HepG2 (cell line): Measurements from ENCODE around the gene UGT1A8. TPM values are rescaled to one million over a fixed set of nuclear protein-coding genes. Genes with fewer than 3 reads are reported as not detected.

ENCODE experiments used
- ATAC-seq: fragments of 200-7000 bp; cut with Tn5 transposase; 3 replicates; pipeline ENCODE4 v1.9.1; 2020; ENCODE audit warnings: mild to moderate bottlenecking, moderate library complexity
- BruUV-seq: library from RNA; stranded (reverse); fragments of 400-500 nt; replicated peaks from 2 replicates; lab custom pipeline; 2021; lab: Mats Ljungman, UMichigan
- CTCF ChIA-PET: fragments of 300-600 bp; formaldehyde crosslinking; extraction: SDS; loops from one replicate; lab custom pipeline; 2021; ENCODE audit warnings: low total read pairs, inconsistent platforms, low intra/inter-chr PET ratio; lab: Yijun Ruan, JAX
- POLR2A ChIA-PET: fragments of 350-600 bp; sonication (Branson Sonifier 250); formaldehyde crosslinking; loops from one replicate; lab custom pipeline; 2020; ENCODE audit warnings: antibody characterized with exemption, inconsistent platforms; lab: Yijun Ruan, JAX
- DNase-seq: peaks from one replicate; pipeline ENCODE4 v3.0.0-alpha.2; 2015; ENCODE audit warnings: low spot score
- FAIRE-seq: peaks from 3 replicates; lab custom pipeline; 2011; peaks lifted over from hg19 to GRCh38; lab: Jason Lieb, UNC
- H2AFZ ChIP-seq: one replicate; pipeline ENCODE4 v1.6.1; 2011; ENCODE audit warnings: low read length, inconsistent platforms
- H3K27ac ChIP-seq: fragments of 300-600 bp; 3 replicates; pipeline ENCODE4 v1.8.0; 2011; ENCODE audit warnings: mixed run types, mild to moderate bottlenecking, mixed read lengths, low read length, inconsistent platforms; ENCODE audit not compliant: insufficient read depth; ENCODE audit errors: extremely low read length
- H3K27me3 ChIP-seq, 2 experiments: fragments of 200-600 bp in 1 of 2; 2 replicates in 1 of 2; 3 replicates in 1 of 2; pipeline versions ENCODE4 v1.6.0 to v1.8.0; 2011; ENCODE audit warnings: low read length in 2 of 2, mild to moderate bottlenecking in 2 of 2, moderate library complexity in 2 of 2, inconsistent platforms in 1 of 2; ENCODE audit not compliant: insufficient read depth in 2 of 2, control insufficient read depth in 1 of 2
- H3K36me3 ChIP-seq, 2 experiments: fragments of 200-600 bp in 1 of 2; replicated peaks in 1 of 2; 2 replicates in 1 of 2; 3 replicates in 1 of 2; pipeline versions ENCODE4 v1.5.1 to v1.8.0; 2011; ENCODE audit warnings: low read length in 2 of 2, inconsistent platforms in 1 of 2; ENCODE audit not compliant: insufficient read depth in 2 of 2, control insufficient read depth in 1 of 2
- H3K4me1 ChIP-seq: 2 replicates; pipeline ENCODE4 v1.5.1; 2012; ENCODE audit warnings: low read length, inconsistent platforms; ENCODE audit not compliant: insufficient read depth
- H3K4me2 ChIP-seq: 2 replicates; pipeline ENCODE4 v1.6.0; 2011; ENCODE audit warnings: low read depth, low read length, inconsistent platforms
- H3K4me3 ChIP-seq, 3 experiments: fragments of 200-600 bp in 1 of 3; sonication (generic), shearing (Covaris generic) in 1 of 3; replicated peaks in 1 of 3; 2 replicates each; pipeline ENCODE4 v1.5.1; 2011 to 2016; ENCODE audit warnings: low read length in 3 of 3, inconsistent platforms in 2 of 3, low read depth in 2 of 3, mild to moderate bottlenecking in 2 of 3, control low read depth in 1 of 3, mixed read lengths in 1 of 3; ENCODE audit not compliant: insufficient read depth in 1 of 3
- H3K79me2 ChIP-seq: one replicate; pipeline ENCODE4 v1.6.1; 2011; ENCODE audit warnings: low read length, inconsistent platforms; ENCODE audit not compliant: insufficient read depth
- H3K9ac ChIP-seq: 2 replicates; pipeline ENCODE4 v1.6.0; 2011; ENCODE audit warnings: mild to moderate bottlenecking, low read depth, low read length, inconsistent platforms; ENCODE audit not compliant: insufficient read depth
- H3K9me3 ChIP-seq: 2 replicates; pipeline ENCODE4 v1.5.1; 2012; ENCODE audit warnings: mild to moderate bottlenecking, low read length
- H4K20me1 ChIP-seq: 2 replicates; pipeline ENCODE4 v1.6.0; 2011; ENCODE audit warnings: inconsistent platforms, mild to moderate bottlenecking, low read length, moderate library complexity; ENCODE audit not compliant: insufficient read depth
- ARID4A ChIP-seq: sonication (generic); formaldehyde crosslinking; IDR thresholded peaks from 2 replicates; pipeline ENCODE4 v1.5.0; 2020; ENCODE audit warnings: mild to moderate bottlenecking, missing genetic modification reagents, borderline replicate concordance
- ASH2L ChIP-seq: fragments of 300-600, 200-600 bp; sonication (generic); IDR thresholded peaks from 2 replicates; pipeline ENCODE4 v1.7.0; 2017; ENCODE audit warnings: low read depth, mild to moderate bottlenecking, moderate library complexity, mixed read lengths, low read length; ENCODE audit not compliant: insufficient read length
- HNRNPL ChIP-seq: fragments of 200-400 bp; formaldehyde crosslinking; IDR thresholded peaks from 2 replicates; pipeline ENCODE4 v1.6.1; 2017; ENCODE audit warnings: mild to moderate bottlenecking, low read depth, low read length
- MBD4 ChIP-seq: IDR thresholded peaks from 2 replicates; pipeline ENCODE4 v1.6.1; 2012; ENCODE audit warnings: low read length, inconsistent platforms, borderline replicate concordance
- MBNL3 ChIP-seq: fragments of 250-450 bp; sonication (Bioruptor Pico); conservative IDR thresholded peaks from 2 replicates; pipeline ENCODE4 v1.8.0; 2022; ENCODE audit warnings: mild to moderate bottlenecking, inconsistent platforms
- MYPOP ChIP-seq: sonication (generic); formaldehyde crosslinking; IDR thresholded peaks from 2 replicates; pipeline ENCODE4 v1.8.1; 2023; ENCODE audit warnings: mild to moderate bottlenecking, moderate library complexity, missing genetic modification reagents
- PHF5A ChIP-seq: IDR thresholded peaks from one replicate; pipeline ENCODE4 v1.6.1; 2018; ENCODE audit warnings: low read depth, missing genetic modification reagents; ENCODE audit not compliant: unreplicated experiment
- SOX6 ChIP-seq, 2 experiments: fragments of 450-650 bp in 1 of 2; sonication (generic) in 1 of 2; formaldehyde crosslinking in 1 of 2; IDR thresholded peaks; 2 replicates each; pipeline versions ENCODE4 v1.4.0 to v1.6.1; 2017 to 2020; ENCODE audit warnings: antibody characterized with exemption in 1 of 2, mild to moderate bottlenecking in 1 of 2, missing genetic modification reagents in 1 of 2
- TARDBP ChIP-seq: sonication (generic); formaldehyde crosslinking; IDR thresholded peaks from 2 replicates; pipeline ENCODE4 v1.8.0; 2022; ENCODE audit warnings: mild to moderate bottlenecking, missing genetic modification reagents
- UBTF ChIP-seq: sonication (generic); formaldehyde crosslinking; IDR thresholded peaks from 2 replicates; pipeline ENCODE4 v1.4.0; 2020; ENCODE audit warnings: mild to moderate bottlenecking, missing genetic modification reagents
- ZNF629 ChIP-seq: sonication (generic); formaldehyde crosslinking; conservative IDR thresholded peaks from 2 replicates; pipeline ENCODE4 v1.5.0; 2020; ENCODE audit warnings: missing genetic modification reagents
- WGBS: methylation state at CpG from one replicate; pipeline ENCODE4 v1.1.6; 2017; ENCODE audit warnings: low lambda C conversion rate; 5-methylcytosine and 5-hydroxymethylcytosine counted together
- in situ Hi-C: cut with HindIII; loops from 2 replicates; pipeline ENCODE4 v1.10.0; 2017; ENCODE audit warnings: low pct_unique_long_range_greater_than_20kb; ENCODE audit not compliant: extremely low pct_ligation_motif_present
- intact Hi-C: fragments of 100-400 bp; cut with micrococcal nuclease; formaldehyde crosslinking; loops from one replicate; pipeline ENCODE4 v1.10.0; 2022; ENCODE audit not compliant: unreplicated experiment
- polyA plus RNA-seq, 8 experiments: library from polyadenylated mRNA; depleted of rRNA in 3 of 8; stranded (reverse) in 7 of 8; unstranded in 1 of 8; fragments of >200 nt; fragmentation: Illumina TruSeq in 4 of 8; extraction: Trizol in 4 of 8; gene quantifications; 2 replicates each; pipeline versions ENCODE4 v1.2.1 to v1.2.3, GENCODE V29; 2011 to 2016; ENCODE audit warnings: low read depth in 4 of 8, missing spikeins in 1 of 8, mixed read lengths in 1 of 8; ENCODE audit not compliant: insufficient read depth in 1 of 8
- total RNA-seq, 5 experiments: library from RNA; depleted of rRNA; stranded (reverse); fragments of >200 nt; fragmentation: Illumina TruSeq; extraction: Trizol; gene quantifications; 2 replicates each; pipeline ENCODE4 v1.2.3, GENCODE V29; 2016; ENCODE audit warnings: low read depth in 1 of 5

UGT1A8 gene
- total and polyA plus RNA-seq, 2 of the 13 experiments (the other 11 are each of a cell fraction or from before 2014, with no cell fraction given), result not detected

GRCh38 chr2:233817995-233818638, 200.7 kb downstream of the UGT1A8 start:
- Histone ChIP-seq H3K36me3 (no peaks in the 10 kb centered on the region), H3K4me1 (peaks cover 23% of the 10 kb centered on the region), H2AFZ (no peak overlapping the region), H3K27me3 (peaks cover 7 to 41% of the 10 kb centered on the region in 2 experiments; a peak in 4 of 5 replicates), H4K20me1 (no peaks in the 10 kb centered on the region), H3K9ac (no peak overlapping the region), H3K79me2 (no peaks in the 10 kb centered on the region), H3K4me3 (no peak overlapping the region), H3K9me3 (no peaks in the 10 kb centered on the region), H3K27ac (no peak overlapping the region), H3K4me2 (peak overlapping the region; percentile 25; the same call in 1 of the 2 replicates)
- 38% methylated on average over 11 of the region's 11 CpGs for WGBS
- peak; percentile 28 for DNase-seq
- intact Hi-C loops, result no loop called here
- in situ Hi-C loops, result no loop called here
- no TSS peak for BruUV-seq
- ChIA-PET POLR2A (no interaction called here), CTCF (no interaction called here)
- peak; percentile 65 for ATAC-seq
- no peak for FAIRE-seq
- TF ChIP-seq TARDBP (CRISPR knock-in tag) (no peak), MYPOP (CRISPR knock-in tag) (no peak), ASH2L (no peak), UBTF (CRISPR knock-in tag) (0 out of 2 replicates have a peak, but pooled peaks have one; percentile 16), SOX6 (IDR thresholded peaks at IDR 0.05) (no peak), SOX6 (CRISPR knock-in tag; IDR thresholded peaks at IDR 0.05) (0 out of 2 replicates have a peak, but pooled peaks have one; percentile 26), ZNF629 (CRISPR knock-in tag) (no peak), MBNL3 (CRISPR knock-in tag) (no peak), ARID4A (0 out of 2 replicates have a peak, but pooled peaks have one; percentile 6), PHF5A (CRISPR knock-in tag) (no peak), MBD4 (no peak), HNRNPL (no peak)
